A549 (cell line): Measurements from ENCODE around the gene GNB1L.

Experiments
- JUN ChIP-seq, 2 experiments: fragments of >200 bp; sonication (Bioruptor Twin); formaldehyde crosslinking; IDR thresholded peaks; 2 replicates in 1 of 2; 3 replicates in 1 of 2; pipeline ENCODE4 v1.6.1; 2016 to 2017
- NPAS2 ChIP-seq: fragments of 250-450 bp; sonication (Bioruptor Pico); IDR thresholded peaks from 2 replicates; pipeline ENCODE4 v1.8.0; 2022; ENCODE audit warnings: mild to moderate bottlenecking, moderate library complexity, borderline replicate concordance
- ZC3H11A ChIP-seq: fragments of 450-650 bp; IDR thresholded peaks from 2 replicates; pipeline ENCODE4 v1.6.1; 2014; ENCODE audit warnings: antibody characterized with exemption, mild to moderate bottlenecking
- ZFP36 ChIP-seq: fragments of 450-650 bp; IDR thresholded peaks from 2 replicates; pipeline ENCODE4 v1.6.1; 2014; ENCODE audit warnings: borderline replicate concordance; ENCODE audit not compliant: partially characterized antibody
- TF ChIP-seq, protein P1 (sequence below): fragments of >200 bp; sonication (Bioruptor Twin); formaldehyde crosslinking; IDR thresholded peaks from 3 replicates; pipeline ENCODE4 v1.5.1; 2016
- TF ChIP-seq, protein P2 (sequence below): fragments of 200-600 bp; sonication (generic); IDR thresholded peaks from 2 replicates; pipeline ENCODE4 v1.6.1; 2016; ENCODE audit warnings: antibody characterized with exemption, mild to moderate bottlenecking, moderate library complexity
- TF ChIP-seq, protein P3 (sequence below): fragments of 450-650 bp; IDR thresholded peaks from 2 replicates; pipeline ENCODE4 v1.6.1; 2014; ENCODE audit warnings: antibody characterized with exemption

DNA sequence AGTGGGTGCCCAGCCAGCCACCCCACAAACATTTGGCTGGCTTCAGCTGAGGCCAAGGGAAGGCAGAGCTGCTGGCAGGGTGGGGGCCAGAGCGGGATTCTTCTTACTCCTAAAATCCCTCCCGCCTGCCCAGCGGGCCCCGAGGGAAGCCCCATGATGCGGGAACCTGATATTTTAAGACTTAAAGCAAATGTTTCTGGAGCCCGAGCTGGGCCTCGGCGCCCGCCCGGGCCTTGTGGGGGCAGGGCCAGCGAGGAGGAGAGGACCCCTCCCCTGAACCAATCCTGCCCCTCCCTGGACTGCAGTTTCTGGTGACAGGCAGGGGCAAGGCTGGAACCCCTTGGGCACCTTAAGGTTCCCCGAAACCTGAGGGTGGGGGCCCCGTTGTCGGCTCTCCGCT is 114.1 kb downstream of the GNB1L start:
- no peak for TF ChIP-seq JUN (IDR thresholded peaks at IDR 0.05)
- TF ChIP-seq NPAS2 = no peak
- TF ChIP-seq, protein P1, sequence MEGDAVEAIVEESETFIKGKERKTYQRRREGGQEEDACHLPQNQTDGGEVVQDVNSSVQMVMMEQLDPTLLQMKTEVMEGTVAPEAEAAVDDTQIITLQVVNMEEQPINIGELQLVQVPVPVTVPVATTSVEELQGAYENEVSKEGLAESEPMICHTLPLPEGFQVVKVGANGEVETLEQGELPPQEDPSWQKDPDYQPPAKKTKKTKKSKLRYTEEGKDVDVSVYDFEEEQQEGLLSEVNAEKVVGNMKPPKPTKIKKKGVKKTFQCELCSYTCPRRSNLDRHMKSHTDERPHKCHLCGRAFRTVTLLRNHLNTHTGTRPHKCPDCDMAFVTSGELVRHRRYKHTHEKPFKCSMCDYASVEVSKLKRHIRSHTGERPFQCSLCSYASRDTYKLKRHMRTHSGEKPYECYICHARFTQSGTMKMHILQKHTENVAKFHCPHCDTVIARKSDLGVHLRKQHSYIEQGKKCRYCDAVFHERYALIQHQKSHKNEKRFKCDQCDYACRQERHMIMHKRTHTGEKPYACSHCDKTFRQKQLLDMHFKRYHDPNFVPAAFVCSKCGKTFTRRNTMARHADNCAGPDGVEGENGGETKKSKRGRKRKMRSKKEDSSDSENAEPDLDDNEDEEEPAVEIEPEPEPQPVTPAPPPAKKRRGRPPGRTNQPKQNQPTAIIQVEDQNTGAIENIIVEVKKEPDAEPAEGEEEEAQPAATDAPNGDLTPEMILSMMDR = no peak
- TF ChIP-seq, protein P2, sequence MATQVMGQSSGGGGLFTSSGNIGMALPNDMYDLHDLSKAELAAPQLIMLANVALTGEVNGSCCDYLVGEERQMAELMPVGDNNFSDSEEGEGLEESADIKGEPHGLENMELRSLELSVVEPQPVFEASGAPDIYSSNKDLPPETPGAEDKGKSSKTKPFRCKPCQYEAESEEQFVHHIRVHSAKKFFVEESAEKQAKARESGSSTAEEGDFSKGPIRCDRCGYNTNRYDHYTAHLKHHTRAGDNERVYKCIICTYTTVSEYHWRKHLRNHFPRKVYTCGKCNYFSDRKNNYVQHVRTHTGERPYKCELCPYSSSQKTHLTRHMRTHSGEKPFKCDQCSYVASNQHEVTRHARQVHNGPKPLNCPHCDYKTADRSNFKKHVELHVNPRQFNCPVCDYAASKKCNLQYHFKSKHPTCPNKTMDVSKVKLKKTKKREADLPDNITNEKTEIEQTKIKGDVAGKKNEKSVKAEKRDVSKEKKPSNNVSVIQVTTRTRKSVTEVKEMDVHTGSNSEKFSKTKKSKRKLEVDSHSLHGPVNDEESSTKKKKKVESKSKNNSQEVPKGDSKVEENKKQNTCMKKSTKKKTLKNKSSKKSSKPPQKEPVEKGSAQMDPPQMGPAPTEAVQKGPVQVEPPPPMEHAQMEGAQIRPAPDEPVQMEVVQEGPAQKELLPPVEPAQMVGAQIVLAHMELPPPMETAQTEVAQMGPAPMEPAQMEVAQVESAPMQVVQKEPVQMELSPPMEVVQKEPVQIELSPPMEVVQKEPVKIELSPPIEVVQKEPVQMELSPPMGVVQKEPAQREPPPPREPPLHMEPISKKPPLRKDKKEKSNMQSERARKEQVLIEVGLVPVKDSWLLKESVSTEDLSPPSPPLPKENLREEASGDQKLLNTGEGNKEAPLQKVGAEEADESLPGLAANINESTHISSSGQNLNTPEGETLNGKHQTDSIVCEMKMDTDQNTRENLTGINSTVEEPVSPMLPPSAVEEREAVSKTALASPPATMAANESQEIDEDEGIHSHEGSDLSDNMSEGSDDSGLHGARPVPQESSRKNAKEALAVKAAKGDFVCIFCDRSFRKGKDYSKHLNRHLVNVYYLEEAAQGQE = no peak
- no peak for TF ChIP-seq ZC3H11A
- TF ChIP-seq, protein P3, sequence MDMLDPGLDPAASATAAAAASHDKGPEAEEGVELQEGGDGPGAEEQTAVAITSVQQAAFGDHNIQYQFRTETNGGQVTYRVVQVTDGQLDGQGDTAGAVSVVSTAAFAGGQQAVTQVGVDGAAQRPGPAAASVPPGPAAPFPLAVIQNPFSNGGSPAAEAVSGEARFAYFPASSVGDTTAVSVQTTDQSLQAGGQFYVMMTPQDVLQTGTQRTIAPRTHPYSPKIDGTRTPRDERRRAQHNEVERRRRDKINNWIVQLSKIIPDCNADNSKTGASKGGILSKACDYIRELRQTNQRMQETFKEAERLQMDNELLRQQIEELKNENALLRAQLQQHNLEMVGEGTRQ = no peak
- TF ChIP-seq ZFP36 = no peak
